ENCODE results near the gene SEM1. TPM values are rescaled to one million over a fixed set of nuclear protein-coding genes. Genes with fewer than 3 reads are reported as not detected.
"Not testable (repeated sequence)": the region's sequence is repeated elsewhere in the genome, so short reads cannot be mapped to it uniquely, and the experiment has no call there.

The SEM1 gene
- 119 TPM for polyA plus RNA-seq (2013)

DNA sequence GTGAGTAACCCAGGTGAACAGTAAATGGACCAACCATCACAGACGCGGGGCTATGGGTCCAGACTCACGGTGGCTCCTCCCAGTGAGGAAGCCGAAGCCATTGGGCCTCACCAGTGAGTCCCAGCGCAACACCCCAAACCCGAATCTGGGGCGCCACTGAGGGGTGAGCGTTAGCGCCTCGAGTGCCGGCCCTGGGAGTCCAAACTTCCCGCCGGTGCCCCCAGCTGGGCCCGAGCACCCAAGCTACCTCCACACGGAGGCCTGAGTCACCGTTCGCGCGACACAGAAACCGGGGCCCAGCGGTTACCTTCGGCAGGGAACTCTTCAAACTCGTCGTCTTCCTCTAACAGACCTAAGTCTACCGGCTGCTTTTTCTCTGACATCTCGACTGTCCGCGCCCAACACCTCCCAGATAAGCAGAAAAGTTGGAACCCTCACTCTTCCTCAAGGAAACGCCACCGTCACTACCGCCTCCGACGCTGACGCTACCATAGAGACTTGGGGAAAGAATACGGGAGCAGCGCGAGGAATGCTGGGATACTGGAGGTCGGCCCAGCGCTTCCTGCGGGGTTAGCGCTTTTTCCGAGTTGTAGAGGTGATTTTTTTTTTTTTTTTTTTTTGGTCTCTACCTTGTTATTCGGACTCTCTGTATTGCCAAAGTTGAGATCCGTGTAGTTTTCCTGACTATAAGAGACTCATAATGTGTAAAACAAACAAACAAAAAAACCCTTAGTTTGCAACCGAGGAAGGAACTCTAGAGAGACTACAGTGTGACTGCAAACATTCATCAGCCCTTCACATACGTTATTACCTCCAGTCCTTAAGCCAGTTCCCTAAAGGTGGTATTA is at the start of gene SEM1:
Gene SEM1 (minus strand): TSS at position 466 of the 848 bp plus-strand sequence. CDS start 83 bp downstream, at position 383.
- H3K9me3 ChIP-seq (ENCODE audit: control extremely low read depth in 1 of 5, control insufficient read depth in 4 of 5, insufficient read depth in 2 of 5, low read depth in 1 of 5, low read length in 4 of 5) = peaks cover 1 to 20% (median 6%) of the 10 kb centered on the region in 5 experiments
- H3K27ac ChIP-seq (ENCODE audit: insufficient read depth in 1 of 2, low read depth in 1 of 2, low read length in 2 of 2, poor library complexity in 1 of 2, severe bottlenecking in 2 of 2) = peak within 1 kb of the TSS; percentile 91 to 95
- WGBS (ENCODE audit: insufficient coverage) = under 1% methylated on average over 29 of the region's 46 CpGs
- H3K27me3 ChIP-seq (replicated peaks in 2 of 5; ENCODE audit: control insufficient read depth in 4 of 5, insufficient read depth in 5 of 5, low read length in 4 of 5) = no peaks in the 10 kb centered on the region
- peak; percentile 86 to 93 (median 87) for DNase-seq
- peaks cover 0 to 6% (median 5%) of the 10 kb centered on the region in 4 experiments for H3K36me3 ChIP-seq (ENCODE audit: control insufficient read depth in 4 of 4, insufficient read depth in 4 of 4, low read length in 3 of 4)
- peaks cover 4 to 14% (median 6%) of the 10 kb centered on the region in 4 experiments for H3K4me1 ChIP-seq (ENCODE audit: control extremely low read depth in 1 of 4, control insufficient read depth in 4 of 4, insufficient read depth in 4 of 4, low read length in 3 of 4)
- peak within 1 kb of the TSS; percentile 82 to 95 (median 86) for H3K4me3 ChIP-seq (ENCODE audit: control insufficient read depth in 1 of 7, extremely low read depth in 1 of 7, insufficient read depth in 4 of 7, low read depth in 2 of 7, low read length in 6 of 7)
- POLR2A ChIA-PET = no interaction called here
- CTCF ChIA-PET = no interaction called here

DNA sequence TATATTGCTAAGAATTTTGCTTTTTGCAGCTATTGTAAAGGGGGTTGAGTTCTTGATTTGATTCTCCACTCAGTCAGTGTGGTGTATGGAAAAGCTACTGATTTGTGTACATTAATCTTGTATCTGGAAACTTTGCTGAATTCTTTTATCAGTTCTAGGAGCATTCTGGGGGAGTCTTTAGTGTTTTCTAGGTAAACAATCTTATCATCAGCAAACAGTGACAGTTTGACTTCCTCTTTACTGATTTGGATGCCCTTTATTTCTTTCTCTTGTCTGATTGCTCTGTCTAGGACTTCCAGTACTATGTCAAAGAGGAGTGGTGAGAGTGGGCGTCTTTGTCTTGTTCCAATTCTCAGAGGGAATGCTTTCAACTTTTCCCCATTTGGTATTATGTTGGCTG is 48.2 kb upstream of the SEM1 start:
- POLR2A ChIA-PET; DNase-seq; H3K36me3 ChIP-seq (ENCODE audit: control insufficient read depth in 4 of 4, insufficient read depth in 4 of 4, low read length in 3 of 4); H3K27ac ChIP-seq (ENCODE audit: insufficient read depth in 1 of 2, low read depth in 1 of 2, low read length in 2 of 2, poor library complexity in 1 of 2, severe bottlenecking in 2 of 2); H3K9me3 ChIP-seq (ENCODE audit: control extremely low read depth in 1 of 5, control insufficient read depth in 4 of 5, insufficient read depth in 2 of 5, low read depth in 1 of 5, low read length in 4 of 5); H3K4me3 ChIP-seq (ENCODE audit: control insufficient read depth in 1 of 7, extremely low read depth in 1 of 7, insufficient read depth in 4 of 7, low read depth in 2 of 7, low read length in 6 of 7); H3K4me1 ChIP-seq (ENCODE audit: control extremely low read depth in 1 of 4, control insufficient read depth in 4 of 4, insufficient read depth in 4 of 4, low read length in 3 of 4); CTCF ChIA-PET: not testable (repeated sequence)
- peaks cover 0 to 11% (median 2%) of the 10 kb centered on the region in 5 experiments for H3K27me3 ChIP-seq (replicated peaks in 2 of 5; ENCODE audit: control insufficient read depth in 4 of 5, insufficient read depth in 5 of 5, low read length in 4 of 5)
- 100% methylated on average over 1 of the region's 1 CpG for WGBS (ENCODE audit: insufficient coverage)

DNA sequence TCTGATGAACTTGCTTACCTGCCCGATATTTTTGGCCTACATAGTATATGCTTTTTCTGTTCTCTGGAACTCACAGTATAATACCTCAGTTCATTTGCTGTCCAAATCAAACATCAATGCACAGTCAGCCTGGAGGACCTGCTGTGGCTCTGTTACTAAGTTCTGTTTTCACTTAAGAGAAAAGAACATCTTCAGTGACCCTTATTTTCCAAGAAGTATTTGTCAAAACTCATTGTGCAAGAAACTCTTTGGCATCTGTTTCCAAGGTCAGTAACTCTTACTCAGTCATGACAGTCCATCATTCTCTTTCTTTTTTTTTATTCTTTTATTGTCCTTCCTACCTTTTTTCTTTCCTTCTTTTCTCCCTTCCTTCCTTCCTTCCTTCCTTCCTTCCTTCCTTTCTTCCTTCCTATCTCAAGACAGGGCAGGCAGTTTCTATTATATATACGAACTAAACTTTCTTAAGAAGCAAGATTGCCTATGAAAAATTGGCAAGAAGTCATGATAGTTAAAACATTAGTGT is 37.8 kb upstream of the SEM1 start:
- H3K4me3 ChIP-seq (ENCODE audit: control insufficient read depth in 1 of 7, extremely low read depth in 1 of 7, insufficient read depth in 4 of 7, low read depth in 2 of 7, low read length in 6 of 7) = no peak overlapping the region
- H3K4me1 ChIP-seq (ENCODE audit: control extremely low read depth in 1 of 4, control insufficient read depth in 4 of 4, insufficient read depth in 4 of 4, low read length in 3 of 4) = no peaks in the 10 kb centered on the region
- H3K9me3 ChIP-seq (ENCODE audit: control extremely low read depth in 1 of 5, control insufficient read depth in 4 of 5, insufficient read depth in 2 of 5, low read depth in 1 of 5, low read length in 4 of 5) = no peaks in the 10 kb centered on the region
- no CpG with 5 or more reads among the region's 2 CpGs for WGBS (ENCODE audit: insufficient coverage)
- no peak for DNase-seq
- CTCF ChIA-PET = no interaction called here
- no peak overlapping the region for H3K27ac ChIP-seq (ENCODE audit: insufficient read depth in 1 of 2, low read depth in 1 of 2, low read length in 2 of 2, poor library complexity in 1 of 2, severe bottlenecking in 2 of 2)
- peaks cover 0 to 5% (median 0%) of the 10 kb centered on the region in 5 experiments for H3K27me3 ChIP-seq (replicated peaks in 2 of 5; ENCODE audit: control insufficient read depth in 4 of 5, insufficient read depth in 5 of 5, low read length in 4 of 5)
- no peaks in the 10 kb centered on the region for H3K36me3 ChIP-seq (ENCODE audit: control insufficient read depth in 4 of 4, insufficient read depth in 4 of 4, low read length in 3 of 4)
- POLR2A ChIA-PET = no interaction called here

DNA sequence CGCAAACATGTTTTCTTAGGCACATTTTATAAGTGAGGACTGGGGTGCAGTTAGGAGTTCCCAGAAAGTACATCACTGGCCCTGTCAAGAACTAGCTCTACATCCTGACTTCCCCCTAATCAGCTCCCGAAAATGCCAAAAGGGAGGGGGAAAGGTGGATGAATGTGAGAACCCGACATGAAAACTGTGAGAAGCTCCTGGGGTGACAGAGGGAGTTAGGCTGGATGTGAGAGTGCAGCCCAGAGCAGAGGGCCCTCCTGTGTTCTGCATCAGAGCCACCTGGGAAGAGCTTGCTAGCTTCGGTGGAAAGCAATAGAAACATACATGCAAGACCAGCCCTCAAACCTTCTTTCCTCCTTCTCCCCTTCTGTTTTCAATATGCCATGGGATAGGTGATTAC is 30.5 kb upstream of the SEM1 start:
- H3K4me3 ChIP-seq (ENCODE audit: control insufficient read depth in 1 of 7, extremely low read depth in 1 of 7, insufficient read depth in 4 of 7, low read depth in 2 of 7, low read length in 6 of 7) = no peak overlapping the region
- POLR2A ChIA-PET = interaction anchor here (0.6 kb wide), 2 partner anchors 13 to 23 kb away, joined by 3 to 4 read pairs; no protein-coding TSS in a partner anchor

DNA sequence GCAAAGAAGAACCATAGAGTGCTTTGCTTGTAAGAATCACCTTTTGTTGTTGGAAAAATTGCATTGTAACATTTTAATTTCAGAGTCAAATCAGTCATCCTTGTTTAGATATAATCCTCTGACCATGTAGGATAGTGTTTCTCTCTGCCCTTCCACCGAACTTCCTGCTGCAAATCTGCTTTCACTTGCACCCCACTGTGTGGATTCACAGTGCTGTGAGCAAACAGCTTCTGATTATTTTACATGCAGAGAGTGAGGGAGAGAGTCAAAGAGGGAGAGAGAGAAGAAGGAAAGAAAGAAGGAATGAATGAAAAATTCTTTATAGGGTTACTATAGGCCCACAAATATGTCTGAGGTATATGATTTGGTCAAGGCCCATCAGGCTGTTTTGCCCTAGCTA is 30.0 kb upstream of the SEM1 start:
- peaks cover 5 to 12% (median 8%) of the 10 kb centered on the region in 5 experiments for H3K27me3 ChIP-seq (replicated peaks in 2 of 5; ENCODE audit: control insufficient read depth in 4 of 5, insufficient read depth in 5 of 5, low read length in 4 of 5)
- WGBS (ENCODE audit: insufficient coverage) = no CpG with 5 or more reads among the region's 1 CpG
- POLR2A ChIA-PET = no interaction called here
- CTCF ChIA-PET = no interaction called here
- no peak overlapping the region for H3K27ac ChIP-seq (ENCODE audit: insufficient read depth in 1 of 2, low read depth in 1 of 2, low read length in 2 of 2, poor library complexity in 1 of 2, severe bottlenecking in 2 of 2)
- DNase-seq = no peak
- H3K4me1 ChIP-seq (ENCODE audit: control extremely low read depth in 1 of 4, control insufficient read depth in 4 of 4, insufficient read depth in 4 of 4, low read length in 3 of 4) = no peaks in the 10 kb centered on the region
- H3K36me3 ChIP-seq (ENCODE audit: control insufficient read depth in 4 of 4, insufficient read depth in 4 of 4, low read length in 3 of 4) = no peaks in the 10 kb centered on the region
- no peak overlapping the region for H3K4me3 ChIP-seq (ENCODE audit: control insufficient read depth in 1 of 7, extremely low read depth in 1 of 7, insufficient read depth in 4 of 7, low read depth in 2 of 7, low read length in 6 of 7)
- H3K9me3 ChIP-seq (ENCODE audit: control extremely low read depth in 1 of 5, control insufficient read depth in 4 of 5, insufficient read depth in 2 of 5, low read depth in 1 of 5, low read length in 4 of 5) = no peaks in the 10 kb centered on the region

More for the DNA sequence above, 30.5 kb upstream of the SEM1 start:
- H3K4me1 ChIP-seq (ENCODE audit: control extremely low read depth in 1 of 4, control insufficient read depth in 4 of 4, insufficient read depth in 4 of 4, low read length in 3 of 4) = no peaks in the 10 kb centered on the region
- no peak overlapping the region for H3K27ac ChIP-seq (ENCODE audit: insufficient read depth in 1 of 2, low read depth in 1 of 2, low read length in 2 of 2, poor library complexity in 1 of 2, severe bottlenecking in 2 of 2)
- no peak for DNase-seq
- 89% methylated on average over 2 of the region's 4 CpGs for WGBS (ENCODE audit: insufficient coverage)
- no peaks in the 10 kb centered on the region for H3K36me3 ChIP-seq (ENCODE audit: control insufficient read depth in 4 of 4, insufficient read depth in 4 of 4, low read length in 3 of 4)
- H3K9me3 ChIP-seq (ENCODE audit: control extremely low read depth in 1 of 5, control insufficient read depth in 4 of 5, insufficient read depth in 2 of 5, low read depth in 1 of 5, low read length in 4 of 5) = no peaks in the 10 kb centered on the region
- peaks cover 5 to 12% (median 7%) of the 10 kb centered on the region in 5 experiments for H3K27me3 ChIP-seq (replicated peaks in 2 of 5; ENCODE audit: control insufficient read depth in 4 of 5, insufficient read depth in 5 of 5, low read length in 4 of 5)
- CTCF ChIA-PET = no interaction called here

DNA sequence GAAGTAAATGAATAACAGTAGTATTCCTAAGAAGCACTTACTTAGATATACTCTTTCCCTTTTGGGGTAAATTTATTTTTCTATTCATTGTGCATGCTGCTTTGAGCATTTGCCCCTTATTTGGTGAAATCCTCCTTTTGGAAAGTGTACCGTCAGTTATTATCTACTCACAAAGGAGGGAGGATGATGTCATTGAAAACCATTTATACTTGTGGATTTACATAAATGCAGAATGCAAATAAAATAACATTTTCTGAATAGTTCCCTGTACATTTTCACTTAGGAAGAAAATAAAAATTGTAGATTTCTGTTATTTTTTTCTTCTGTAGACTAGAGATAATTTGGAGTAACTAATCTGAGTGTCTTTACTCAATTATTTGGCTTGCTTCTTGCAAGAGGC is 29.5 kb upstream of the SEM1 start:
- Histone ChIP-seq H3K9me3 (ENCODE audit: control extremely low read depth in 1 of 5, control insufficient read depth in 4 of 5, insufficient read depth in 2 of 5, low read depth in 1 of 5, low read length in 4 of 5) (no peaks in the 10 kb centered on the region), H3K4me3 (ENCODE audit: control insufficient read depth in 1 of 7, extremely low read depth in 1 of 7, insufficient read depth in 4 of 7, low read depth in 2 of 7, low read length in 6 of 7) (no peak overlapping the region), H3K4me1 (ENCODE audit: control extremely low read depth in 1 of 4, control insufficient read depth in 4 of 4, insufficient read depth in 4 of 4, low read length in 3 of 4) (no peaks in the 10 kb centered on the region), H3K36me3 (ENCODE audit: control insufficient read depth in 4 of 4, insufficient read depth in 4 of 4, low read length in 3 of 4) (no peaks in the 10 kb centered on the region), H3K27ac (ENCODE audit: insufficient read depth in 1 of 2, low read depth in 1 of 2, low read length in 2 of 2, poor library complexity in 1 of 2, severe bottlenecking in 2 of 2) (no peak overlapping the region), H3K27me3 (replicated peaks in 2 of 5; ENCODE audit: control insufficient read depth in 4 of 5, insufficient read depth in 5 of 5, low read length in 4 of 5) (peaks cover 5 to 14% (median 8%) of the 10 kb centered on the region in 5 experiments)
- no CpG with 5 or more reads among the region's 1 CpG for WGBS (ENCODE audit: insufficient coverage)
- CTCF ChIA-PET = no interaction called here
- POLR2A ChIA-PET = no interaction called here
- no peak for DNase-seq

DNA sequence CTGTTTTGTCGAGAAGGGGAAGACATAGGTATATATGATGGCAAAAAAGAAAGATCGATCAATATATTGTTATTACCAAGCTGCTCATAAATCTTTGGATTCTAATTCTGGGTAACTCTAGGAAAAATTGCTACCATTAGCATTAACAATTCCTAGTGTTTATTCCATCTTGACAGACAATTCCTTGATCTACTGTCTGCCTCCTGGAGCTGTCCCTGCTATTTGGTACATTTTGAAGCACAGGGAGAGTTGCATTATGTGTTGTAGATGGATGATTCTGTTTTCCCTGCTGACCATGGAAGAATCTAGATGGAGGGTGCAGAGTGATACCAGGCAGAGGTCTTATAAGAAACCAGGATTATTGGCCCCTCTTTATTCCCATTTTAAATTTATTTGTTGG is 29.1 kb upstream of the SEM1 start:
- WGBS (ENCODE audit: insufficient coverage) = no CpG with 5 or more reads among the region's 2 CpGs
- Histone ChIP-seq H3K36me3 (ENCODE audit: control insufficient read depth in 4 of 4, insufficient read depth in 4 of 4, low read length in 3 of 4) (no peaks in the 10 kb centered on the region), H3K27me3 (replicated peaks in 2 of 5; ENCODE audit: control insufficient read depth in 4 of 5, insufficient read depth in 5 of 5, low read length in 4 of 5) (peaks cover 5 to 14% (median 8%) of the 10 kb centered on the region in 5 experiments), H3K27ac (ENCODE audit: insufficient read depth in 1 of 2, low read depth in 1 of 2, low read length in 2 of 2, poor library complexity in 1 of 2, severe bottlenecking in 2 of 2) (no peak overlapping the region), H3K9me3 (ENCODE audit: control extremely low read depth in 1 of 5, control insufficient read depth in 4 of 5, insufficient read depth in 2 of 5, low read depth in 1 of 5, low read length in 4 of 5) (no peaks in the 10 kb centered on the region), H3K4me1 (ENCODE audit: control extremely low read depth in 1 of 4, control insufficient read depth in 4 of 4, insufficient read depth in 4 of 4, low read length in 3 of 4) (no peaks in the 10 kb centered on the region), H3K4me3 (ENCODE audit: control insufficient read depth in 1 of 7, extremely low read depth in 1 of 7, insufficient read depth in 4 of 7, low read depth in 2 of 7, low read length in 6 of 7) (no peak overlapping the region)
- CTCF ChIA-PET = no interaction called here
- POLR2A ChIA-PET = no interaction called here
- DNase-seq = no peak

Data from common myeloid progenitor, CD34-positive (primary cell).